Smooth muscle cell of the pulmonary artery (primary cell): ENCODE data around the gene WDR54. TPM values are rescaled to one million over a fixed set of nuclear protein-coding genes. Genes with fewer than 3 reads are reported as not detected.

ENCODE experiments used
- total RNA-seq: library from RNA; depleted of rRNA; stranded (reverse); fragments of >200 nt; gene quantifications from 2 replicates; pipeline ENCODE4 v1.2.3, GENCODE V29; 2014

Gene WDR54
- total RNA-seq: 42.1 and 47.1 TPM in 2 replicates

GRCh38 chr2:74421221-74421870 is at the start of gene WDR54, which contains the start of gene C2orf81:
TSS of gene WDR54 (plus strand) at chr2:74421730. CDS start at chr2:74422154, 424 bp downstream.
TSS of gene C2orf81 (minus strand) at chr2:74421619. CDS start at chr2:74421560, 59 bp downstream.

GRCh38 chr2:74379851-74380789 is 41.4 kb upstream of the WDR54 start, which contains the start of gene DCTN1:
TSS of gene DCTN1 (minus strand) at chr2:74380311. CDS start at chr2:74380037, 274 bp downstream.

GRCh38 chr2:74441690-74442482 is 20.4 kb downstream of the WDR54 start, which contains the start of gene RTKN:
TSS of gene RTKN (minus strand) at chr2:74441937. CDS start at chr2:74441816, 121 bp downstream.

GRCh38 chr2:74454654-74455511 is 33.4 kb downstream of the WDR54 start, which contains the start of gene INO80B:
TSS of gene INO80B (plus strand) at chr2:74455087. CDS start at chr2:74455117, 30 bp downstream.

GRCh38 chr2:74458132-74458937 is 36.8 kb downstream of the WDR54 start, which contains the start of gene WBP1:
TSS of gene WBP1 (plus strand) at chr2:74458438. CDS start at chr2:74458603, 165 bp downstream.

GRCh38 chr2:74472086-74472944 is 50.8 kb downstream of the WDR54 start, which contains the start of gene MRPL53:
TSS of gene MRPL53 (minus strand) at chr2:74472680. CDS start at chr2:74472660, 20 bp downstream.

Other genes with a start within 250 kb of the WDR54 start
- 76.4 and 86.5 TPM in 2 replicates for gene MOB1A, start 242.9 kb upstream of the WDR54 start, total RNA-seq
- 233 and 234 TPM in 2 replicates for gene MTHFD2, start 223.1 kb upstream of the WDR54 start, total RNA-seq
- gene SLC4A5, start 78.3 kb upstream of the WDR54 start, total RNA-seq: 0.13 and 0.30 TPM in 2 replicates
- gene DCTN1, start 41.4 kb upstream of the WDR54 start, total RNA-seq: 191 and 217 TPM in 2 replicates
- gene C2orf81, start 111 bp upstream of the WDR54 start, total RNA-seq: 1.2 and 3.5 TPM in 2 replicates
- gene RTKN, start 20.2 kb downstream of the WDR54 start, total RNA-seq: 16.3 and 23.5 TPM in 2 replicates
- gene INO80B, start 33.4 kb downstream of the WDR54 start, total RNA-seq: 14.4 and 22.7 TPM in 2 replicates
- gene WBP1, start 36.7 kb downstream of the WDR54 start, total RNA-seq: 62.6 and 67.7 TPM in 2 replicates
- 82.1 and 97.0 TPM in 2 replicates for gene MOGS, start 43.7 kb downstream of the WDR54 start, total RNA-seq
- gene MRPL53, start 51.0 kb downstream of the WDR54 start, total RNA-seq: 20.2 and 22.0 TPM in 2 replicates
- gene CCDC142, start 61.3 kb downstream of the WDR54 start, total RNA-seq: 24.4 and 28.1 TPM in 2 replicates
- 12.1 and 13.0 TPM in 2 replicates for gene TTC31, start 61.4 kb downstream of the WDR54 start, total RNA-seq
- 0.59 and 4.5 TPM in 2 replicates for gene LBX2, start 77.9 kb downstream of the WDR54 start, total RNA-seq
- gene PCGF1, start 86.0 kb downstream of the WDR54 start, total RNA-seq: 22.8 and 26.2 TPM in 2 replicates
- not detected in 2 replicates for gene TLX2, start 92.7 kb downstream of the WDR54 start, total RNA-seq
- gene DQX1, start 104.5 kb downstream of the WDR54 start, total RNA-seq: 0.07 TPM in 1 of 2 replicates, not detected in the other
- gene AUP1, start 108.0 kb downstream of the WDR54 start, total RNA-seq: 68.9 and 96.9 TPM in 2 replicates
- gene HTRA2, start 108.2 kb downstream of the WDR54 start, total RNA-seq: 38.6 and 45.3 TPM in 2 replicates
- gene LOXL3, start 132.2 kb downstream of the WDR54 start, total RNA-seq: 110 and 319 TPM in 2 replicates
- 51.3 and 116 TPM in 2 replicates for gene DOK1, start 133.0 kb downstream of the WDR54 start, total RNA-seq
- gene M1AP, start 226.6 kb downstream of the WDR54 start, total RNA-seq: 0.23 and 0.26 TPM in 2 replicates
- gene SEMA4F, start 232.5 kb downstream of the WDR54 start, total RNA-seq: 19.7 and 20.4 TPM in 2 replicates